SIG-M5 treated with dmso at 0.1 percent for 504 hours (cell line): Measurements from ENCODE around the gene B9D2.
"Not testable (repeated sequence)": the region's sequence is repeated elsewhere in the genome, so short reads cannot be mapped to it uniquely, and the experiment has no call there.

Source experiments
- DNase-seq: peaks from one replicate; lab custom pipeline; 2025; ENCODE audit not compliant: unreplicated experiment; lab: John Stamatoyannopoulos, UW

B9D2 gene

GRCh38 chr19:41363753-41364523 is at the start of gene B9D2:
Gene B9D2 (minus strand): TSS chr19:41364149. CDS start chr19:41363519, 630 bp downstream.
- DNase-seq: peak; percentile 98

GRCh38 chr19:41412953-41413352 is 49.0 kb upstream of the B9D2 start:
- DNase-seq: no peak

- DNase-seq: no peak
Measured at GRCh38 chr19:41411968-41412265, 48.0 kb upstream of the B9D2 start.

- no peak for DNase-seq
Measured at GRCh38 chr19:41411100-41411967, 47.4 kb upstream of the B9D2 start.

GRCh38 chr19:41410336-41411054 is 46.5 kb upstream of the B9D2 start:
- DNase-seq: no peak

- DNase-seq: peak; percentile 71
Measured at GRCh38 chr19:41409288-41409687, 45.3 kb upstream of the B9D2 start.

- not testable (repeated sequence) for DNase-seq
Measured at GRCh38 chr19:41408846-41409245, 44.9 kb upstream of the B9D2 start.

- peak; percentile 23 for DNase-seq
Measured at GRCh38 chr19:41408256-41408655, 44.3 kb upstream of the B9D2 start.

GRCh38 chr19:41407271-41407670 is 43.3 kb upstream of the B9D2 start:
- peak; percentile 84 for DNase-seq

- DNase-seq: no peak
Measured at GRCh38 chr19:41405776-41406175, 41.8 kb upstream of the B9D2 start.

- no peak for DNase-seq
Measured at GRCh38 chr19:41403181-41403970, 39.4 kb upstream of the B9D2 start.

GRCh38 chr19:41402010-41402409 is 38.1 kb upstream of the B9D2 start:
- DNase-seq: no peak

GRCh38 chr19:41401483-41401882 is 37.5 kb upstream of the B9D2 start:
- DNase-seq: no peak

- no peak for DNase-seq
Measured at GRCh38 chr19:41399525-41399924, 35.6 kb upstream of the B9D2 start.

- no peak for DNase-seq
Measured at GRCh38 chr19:41399091-41399490, 35.1 kb upstream of the B9D2 start.

GRCh38 chr19:41398598-41398997 is 34.6 kb upstream of the B9D2 start:
- no peak for DNase-seq

- DNase-seq: peak; percentile 8
Measured at GRCh38 chr19:41398050-41398418, 34.1 kb upstream of the B9D2 start.

- peak; percentile 99 for DNase-seq
Measured at GRCh38 chr19:41397086-41398049, 33.4 kb upstream of the B9D2 start, which contains the start of the genes BCKDHA and EXOSC5. Gene BCKDHA (plus strand): TSS chr19:41397818. CDS start chr19:41397828, 10 bp downstream. Gene EXOSC5 (minus strand): TSS chr19:41397359. CDS start chr19:41397328, 31 bp downstream.

GRCh38 chr19:41395355-41395754 is 31.4 kb upstream of the B9D2 start:
- DNase-seq: no peak

GRCh38 chr19:41392775-41393174 is 28.8 kb upstream of the B9D2 start:
- no peak for DNase-seq
